KBM-7 (cell line): ENCODE results near the gene CDH23.

Experiments used
- DNase-seq: peaks from one replicate; pipeline ENCODE4 v3.0.0-alpha.2; 2015
- in situ Hi-C: fragments of 300-500 bp; cut with MboI; formaldehyde crosslinking; loops from 2 replicates; pipeline ENCODE4 v1.14.3; 2020; ENCODE audit warnings: low sequenced_read_pairs, low pct_unique_long_range_greater_than_20kb, mixed read lengths

The CDH23 gene

GRCh38 chr10:71741029-71741428, 344.3 kb downstream of the CDH23 start:
- in situ Hi-C loops, result no loop called here
- no peak for DNase-seq

DNA sequence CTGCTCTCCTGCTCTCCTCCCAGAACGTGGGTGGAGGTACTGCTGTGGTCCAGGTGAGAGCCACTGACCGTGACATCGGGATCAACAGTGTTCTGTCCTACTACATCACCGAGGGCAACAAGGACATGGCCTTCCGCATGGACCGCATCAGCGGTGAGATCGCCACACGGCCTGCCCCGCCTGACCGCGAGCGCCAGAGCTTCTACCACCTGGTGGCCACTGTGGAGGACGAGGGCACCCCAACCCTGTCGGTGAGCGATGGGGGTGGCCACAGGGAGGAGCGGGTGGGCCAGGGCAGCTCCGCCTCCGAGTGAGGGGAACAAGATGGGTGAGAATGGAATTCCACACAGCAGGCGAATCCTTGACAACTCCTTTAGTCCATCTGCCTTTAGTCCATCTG, 345.0 kb downstream of the CDH23 start:
- in situ Hi-C loops, result no loop called here
- no peak for DNase-seq

- peak; percentile 61 for DNase-seq
- in situ Hi-C loops, result no loop called here
These were observed 345.8 kb downstream of the CDH23 start for GRCh38 chr10:71742301-71743088.

DNA sequence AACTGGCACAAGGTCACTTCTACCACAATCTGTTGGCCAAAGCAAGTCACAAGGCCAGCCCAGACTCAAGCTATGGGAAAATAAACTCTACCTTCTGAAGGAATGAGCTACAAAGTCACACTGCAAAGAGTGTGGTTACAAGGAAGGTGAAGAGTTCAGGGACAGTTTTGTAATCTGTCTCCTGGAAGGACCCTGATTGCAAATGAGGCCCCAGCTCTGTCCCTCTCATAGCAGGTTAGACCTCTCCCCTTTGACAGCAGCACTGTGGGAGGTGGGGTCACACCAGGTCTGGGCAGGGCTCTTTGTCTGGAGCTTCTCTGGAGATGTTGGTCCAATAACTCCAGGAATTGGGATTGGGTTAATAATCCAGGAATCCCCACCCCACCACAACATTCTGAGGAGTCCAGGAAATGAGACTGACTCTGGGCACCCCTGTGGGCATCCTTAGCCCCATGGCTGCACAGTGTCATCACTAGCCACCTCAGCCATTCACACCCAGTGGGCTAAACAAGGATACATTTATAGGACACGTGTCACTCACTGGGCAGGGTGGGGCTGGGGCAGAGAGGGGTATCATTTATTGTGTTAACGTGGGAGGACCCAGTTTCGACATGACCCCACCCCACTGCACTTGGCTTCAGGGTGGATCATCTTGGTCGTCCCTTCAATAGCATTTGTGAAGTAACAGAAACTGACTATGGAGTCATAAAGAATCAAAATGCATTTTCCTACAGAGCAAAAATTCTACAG, 346.5 kb downstream of the CDH23 start:
- DNase-seq, result peak; percentile 52
- in situ Hi-C loops, result no loop called here

DNA sequence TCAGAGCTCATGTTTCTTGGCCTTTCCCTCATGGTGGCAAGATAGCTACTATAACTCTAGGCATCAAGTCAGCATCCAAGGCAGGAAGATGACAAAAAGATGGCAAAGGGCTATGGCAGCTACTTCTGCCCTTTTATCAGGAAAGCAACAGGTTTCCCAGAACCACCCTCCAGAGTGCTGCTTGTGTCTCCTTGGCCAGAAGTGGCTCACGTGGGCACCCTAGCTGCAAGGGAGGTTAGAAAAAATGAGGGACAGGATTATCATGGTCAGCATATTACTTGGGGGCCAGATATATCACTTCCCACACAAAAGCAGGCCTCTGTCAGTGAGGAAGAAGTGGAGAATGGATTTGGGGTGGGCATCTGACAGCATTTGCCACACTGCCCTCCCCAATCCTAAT, 347.1 kb downstream of the CDH23 start:
- DNase-seq, result no peak
- in situ Hi-C loops, result no loop called here

DNA sequence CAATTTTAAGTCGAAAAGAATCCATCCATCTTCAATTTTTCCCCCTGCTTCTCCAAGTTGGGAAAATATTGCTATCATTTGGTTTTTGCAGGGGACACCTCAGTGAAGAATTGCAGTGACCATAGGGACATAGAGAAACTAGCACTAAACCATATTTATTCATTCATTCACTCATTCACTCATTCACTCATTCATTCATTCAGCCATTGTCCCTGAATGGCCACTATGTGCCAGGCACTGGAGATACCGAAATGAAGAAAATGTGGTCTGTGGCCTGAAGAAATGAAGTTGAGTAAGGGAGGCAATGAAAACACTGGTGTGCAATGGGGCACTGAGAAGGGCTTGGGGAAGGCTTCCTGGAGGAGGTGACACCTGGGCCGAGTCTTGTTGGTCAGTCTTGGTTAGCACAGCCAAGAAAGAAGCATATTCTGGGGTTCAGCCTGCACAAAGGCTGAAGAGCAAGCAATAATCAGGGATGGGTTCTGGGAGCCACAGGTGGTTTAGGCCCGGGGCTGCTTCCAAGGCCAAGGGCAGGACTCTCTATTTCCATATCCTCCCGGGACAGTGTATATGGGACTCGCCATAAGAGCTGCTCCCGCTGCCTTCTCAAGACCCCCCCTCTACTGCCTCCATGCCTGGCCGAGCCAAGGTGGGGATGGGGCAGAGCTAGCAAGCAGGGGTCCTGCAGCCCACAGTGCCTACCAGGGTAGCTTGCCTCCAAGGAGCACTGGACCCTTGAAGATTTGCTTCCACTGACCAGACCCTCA, 348.4 kb downstream of the CDH23 start:
- in situ Hi-C loops, result no loop called here
- DNase-seq, result no peak

GRCh38 chr10:71745664-71746250, 349.0 kb downstream of the CDH23 start:
- peak; percentile 29 for DNase-seq
- in situ Hi-C loops, result no loop called here

DNA sequence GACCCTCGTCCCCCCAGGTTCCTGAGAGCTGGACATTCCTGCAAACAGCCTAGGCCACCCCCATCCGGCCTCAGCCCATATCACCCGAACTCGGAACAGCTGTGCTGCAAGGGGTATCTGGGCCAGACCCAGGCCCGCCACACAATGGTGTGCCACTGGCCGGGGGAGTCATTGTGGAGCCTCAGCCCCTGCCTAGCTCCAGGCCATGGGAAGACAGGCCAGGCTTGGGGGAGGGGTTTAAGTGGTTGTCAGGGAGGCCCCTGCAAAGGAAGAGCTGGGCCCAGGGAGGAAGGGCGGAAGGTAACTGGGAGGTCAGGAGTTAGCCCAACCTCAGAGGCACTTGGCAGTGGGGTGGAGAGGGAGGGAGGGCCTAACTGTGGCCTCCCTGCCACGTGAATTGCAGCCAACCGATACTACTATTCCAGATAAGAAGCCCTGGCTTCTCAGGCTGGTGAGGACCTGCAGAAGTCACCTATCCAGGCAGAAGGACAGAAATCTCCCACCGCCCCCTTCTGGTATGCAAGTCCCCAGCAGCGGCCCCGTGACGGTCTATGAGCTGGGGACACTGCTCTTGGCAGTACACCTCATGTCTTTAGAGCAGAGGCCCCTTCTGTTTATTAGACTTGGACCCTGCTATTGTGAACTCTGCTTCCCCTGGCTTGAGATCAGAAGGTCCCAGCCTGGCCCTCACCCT, 349.8 kb downstream of the CDH23 start:
- peak; percentile 97 for DNase-seq
- in situ Hi-C loops, result no loop called here

DNA sequence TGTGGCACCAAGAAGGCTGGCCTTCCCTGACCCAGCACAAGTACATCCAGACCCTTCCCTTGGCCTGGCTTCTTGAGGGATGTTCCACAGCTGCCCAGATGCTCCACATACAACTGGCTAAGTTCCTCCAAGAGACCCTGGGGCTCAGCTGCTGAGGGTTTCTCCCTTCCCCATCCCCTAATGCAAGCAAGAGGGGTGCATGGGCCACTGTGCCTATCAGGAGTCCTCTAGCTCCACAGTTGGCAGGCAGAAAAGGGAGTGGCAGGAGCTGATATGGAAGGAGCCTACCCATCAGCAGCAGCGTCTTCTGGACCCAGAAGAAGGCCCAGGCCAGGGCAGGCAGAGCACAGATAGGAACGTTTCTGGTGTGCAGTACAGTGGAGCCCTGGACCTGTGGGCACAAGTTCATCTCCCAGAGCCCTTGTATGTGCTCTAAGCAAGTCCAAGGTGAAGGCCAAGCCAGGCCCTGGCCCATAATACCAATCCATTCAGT, 350.4 kb downstream of the CDH23 start:
- no peak for DNase-seq
- in situ Hi-C loops, result no loop called here

- peak; percentile 92 for DNase-seq
These were observed 351.1 kb downstream of the CDH23 start for GRCh38 chr10:71747551-71748523.

GRCh38 chr10:71748671-71749191, 352.0 kb downstream of the CDH23 start:
- in situ Hi-C loops, result no loop called here

More at GRCh38 chr10:71747551-71748523, 351.1 kb downstream of the CDH23 start:
- in situ Hi-C loops, result no loop called here

DNA sequence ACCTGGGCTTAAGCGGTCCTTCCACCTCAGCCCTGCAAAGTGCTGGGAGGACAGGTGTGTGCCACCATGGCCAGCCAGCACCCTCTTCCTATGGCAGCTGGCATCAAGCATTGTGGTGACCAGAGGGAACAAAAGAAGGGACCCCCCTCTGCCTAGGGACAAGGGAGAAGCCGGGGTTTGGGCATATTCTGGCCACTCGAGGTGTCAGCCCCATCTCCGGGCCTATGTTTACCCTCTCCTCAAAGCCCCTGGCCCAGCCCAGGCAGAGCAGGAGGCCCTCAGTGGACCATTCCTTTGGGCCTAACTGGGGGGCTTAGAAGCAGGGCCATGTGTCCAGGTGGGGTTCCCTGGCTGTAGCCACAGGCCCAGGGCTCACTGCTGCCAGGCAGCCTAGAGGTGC, 352.7 kb downstream of the CDH23 start:
- DNase-seq, result no peak
- in situ Hi-C loops, result no loop called here

More at GRCh38 chr10:71748671-71749191, 352.0 kb downstream of the CDH23 start:
- DNase-seq, result peak; percentile 100

GRCh38 chr10:71750124-71750841, 353.6 kb downstream of the CDH23 start:
- DNase-seq, result peak; percentile 86
- in situ Hi-C loops, result no loop called here

DNA sequence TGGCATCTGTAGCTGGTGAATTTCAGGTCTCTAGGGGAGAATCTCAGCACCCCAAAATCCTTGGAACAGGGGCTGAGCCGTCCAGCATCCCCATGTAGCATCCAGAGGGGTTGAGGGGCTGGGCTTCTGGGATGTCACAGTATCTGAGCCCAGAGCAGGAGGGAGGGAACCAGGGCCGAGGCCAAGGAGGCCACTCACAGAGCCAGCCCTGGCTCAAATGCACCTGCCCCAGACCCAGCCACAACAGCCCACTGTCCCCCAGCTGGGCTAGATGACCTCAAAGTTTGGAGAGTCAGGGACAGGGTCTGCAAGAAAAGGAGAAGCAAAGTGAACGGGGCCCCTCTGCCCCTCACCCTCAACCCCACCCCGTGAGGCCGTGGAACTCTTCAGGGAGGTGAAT, 354.3 kb downstream of the CDH23 start:
- no peak for DNase-seq
- in situ Hi-C loops, result no loop called here

GRCh38 chr10:71751515-71752224, 354.9 kb downstream of the CDH23 start:
- DNase-seq, result no peak
- in situ Hi-C loops, result no loop called here

GRCh38 chr10:71752391-71753090, 355.8 kb downstream of the CDH23 start:
- in situ Hi-C loops, result no loop called here

More at GRCh38 chr10:71752391-71753090, 355.8 kb downstream of the CDH23 start:
- DNase-seq, result no peak
